Aorta (tissue), 5 donors: ENCODE results near the gene NDST3. TPM values are rescaled to one million over a fixed set of nuclear protein-coding genes. Genes with fewer than 3 reads are reported as not detected.

Experiments
- ATAC-seq: fragments of 200-7000 bp; cut with Tn5 transposase; one replicate; pipeline ENCODE4 v1.9.1; 2022; ENCODE audit warnings: moderate library complexity; ENCODE audit not compliant: low FRiP score
- DNase-seq, 2 donors: peaks; one replicate each; pipeline ENCODE4 v3.0.0-alpha.2; 2020
- H3K27ac ChIP-seq, 2 donors: one replicate each; pipeline ENCODE4 v1.5.1; 2013; ENCODE audit warnings: low read length in 2 of 2, mild to moderate bottlenecking in 2 of 2, moderate library complexity in 2 of 2, control low read depth in 1 of 2, inconsistent platforms in 1 of 2, low read depth in 1 of 2
- H3K27me3 ChIP-seq, 2 donors: one replicate each; pipeline ENCODE4 v1.6.1; 2013; ENCODE audit warnings: control low read depth in 1 of 2, low read length in 1 of 2, mild to moderate bottlenecking in 1 of 2, moderate library complexity in 1 of 2; ENCODE audit not compliant: insufficient read depth in 2 of 2, control insufficient read depth in 1 of 2
- H3K36me3 ChIP-seq, 2 donors: one replicate each; pipeline ENCODE4 v1.6.1; 2013; ENCODE audit warnings: control low read depth in 1 of 2, low read length in 1 of 2, mild to moderate bottlenecking in 1 of 2; ENCODE audit not compliant: insufficient read depth in 2 of 2, control insufficient read depth in 1 of 2
- H3K4me1 ChIP-seq, 2 donors: one replicate each; pipeline ENCODE4 v1.6.1; 2013; ENCODE audit warnings: low read length in 2 of 2, control low read depth in 1 of 2, mild to moderate bottlenecking in 1 of 2, moderate library complexity in 1 of 2; ENCODE audit not compliant: insufficient read depth in 2 of 2, control insufficient read depth in 1 of 2
- H3K4me3 ChIP-seq, 2 donors: one replicate each; pipeline ENCODE4 v1.5.1; 2013; ENCODE audit warnings: low read length in 2 of 2, control low read depth in 1 of 2, mild to moderate bottlenecking in 1 of 2
- H3K9me3 ChIP-seq: one replicate; pipeline ENCODE4 v1.6.1; 2013; ENCODE audit warnings: mild to moderate bottlenecking, low read length; ENCODE audit not compliant: control insufficient read depth
- WGBS, 2 donors: extraction: QIAGEN DNeasy Blood & Tissue Kit; methylation state at CpG; one replicate each; pipeline ENCODE4 v1.1.7; 2013; 5-methylcytosine and 5-hydroxymethylcytosine counted together
- intact Hi-C, 2 donors: fragments of 100-400 bp; cut with DNase I; formaldehyde crosslinking; loops; one replicate each; pipeline versions ENCODE4 v1.14.2 to v1.15.0; 2022
- polyA plus RNA-seq, 2 donors: library from polyadenylated mRNA; stranded (reverse); fragments of 200-250 nt; gene quantifications; one replicate each; pipeline ENCODE4 v1.2.3, GENCODE V29; 2013
- total RNA-seq, 2 donors: library from RNA; stranded (reverse); fragmentation: NEBNext Ultra II Directional; extraction: Animal tissue kit (Norgen Biotek cat#: 25700); gene quantifications; one replicate each; pipeline ENCODE4 v1.2.1, GENCODE V29; 2021
- donor health status: healthy with polysubstance abuse.
- donor health status: Bipolar disorder and iron deficiency.
- donor health status: DM: no; HTN: no; CAD: no.
- donor health status: DM: no; HTN: no; CAD: no.
- donor health status: DM: yes; HTN: yes; CAD: no.

Gene NDST3
- total and polyA plus RNA-seq, 4 donors: not detected

DNA sequence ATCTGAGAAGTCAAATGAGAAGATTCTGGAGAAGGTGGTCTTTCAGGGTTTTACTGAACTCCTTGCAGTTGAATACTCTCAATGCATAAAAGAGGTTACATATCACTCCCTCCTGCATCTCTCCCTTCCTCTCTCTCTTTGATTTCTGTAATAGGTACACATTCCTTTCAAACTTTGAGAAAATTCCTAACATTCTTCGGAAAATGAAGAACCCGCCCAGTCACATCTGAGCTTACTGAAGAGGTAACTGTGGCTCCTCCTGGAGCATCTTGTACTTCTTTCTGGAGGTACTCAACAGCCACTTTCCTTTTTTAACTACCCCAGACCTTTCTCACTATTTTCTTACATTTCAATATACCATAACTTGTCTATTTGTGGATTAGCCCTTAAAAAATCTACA is 24.7 kb downstream of the NDST3 start:
- no peaks in the 10 kb centered on the region for H3K4me1 ChIP-seq
- ATAC-seq: no peak
- no peak for DNase-seq
- no peaks in the 10 kb centered on the region for H3K27me3 ChIP-seq
- no peak overlapping the region for H3K4me3 ChIP-seq
- H3K27ac ChIP-seq: no peak overlapping the region
- no peaks in the 10 kb centered on the region for H3K36me3 ChIP-seq
- 82 to 87% methylated on average over 2 of the region's 2 CpGs for WGBS, 2 donors
- no peaks in the 10 kb centered on the region for H3K9me3 ChIP-seq
- intact Hi-C loops: no loop called here

DNA sequence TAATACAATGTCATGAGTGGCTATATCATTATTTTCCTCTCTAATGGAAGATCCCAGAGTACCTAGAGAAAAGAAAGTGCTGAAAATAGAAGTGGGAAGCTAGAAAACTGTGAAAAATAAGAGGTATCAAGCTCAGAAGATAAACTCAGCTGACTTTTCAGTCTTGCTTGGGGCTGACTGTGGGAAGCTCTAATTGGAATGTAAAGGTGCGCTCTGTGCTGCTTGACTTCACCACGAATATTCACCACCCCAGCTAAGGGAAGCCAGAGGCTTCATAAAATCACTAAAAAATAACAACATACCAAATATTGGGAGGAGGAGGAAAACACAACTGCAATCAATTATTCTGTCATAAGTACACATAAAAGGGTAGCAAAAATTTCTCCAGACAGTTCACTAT is 25.1 kb downstream of the NDST3 start:
- ATAC-seq: no peak

DNA sequence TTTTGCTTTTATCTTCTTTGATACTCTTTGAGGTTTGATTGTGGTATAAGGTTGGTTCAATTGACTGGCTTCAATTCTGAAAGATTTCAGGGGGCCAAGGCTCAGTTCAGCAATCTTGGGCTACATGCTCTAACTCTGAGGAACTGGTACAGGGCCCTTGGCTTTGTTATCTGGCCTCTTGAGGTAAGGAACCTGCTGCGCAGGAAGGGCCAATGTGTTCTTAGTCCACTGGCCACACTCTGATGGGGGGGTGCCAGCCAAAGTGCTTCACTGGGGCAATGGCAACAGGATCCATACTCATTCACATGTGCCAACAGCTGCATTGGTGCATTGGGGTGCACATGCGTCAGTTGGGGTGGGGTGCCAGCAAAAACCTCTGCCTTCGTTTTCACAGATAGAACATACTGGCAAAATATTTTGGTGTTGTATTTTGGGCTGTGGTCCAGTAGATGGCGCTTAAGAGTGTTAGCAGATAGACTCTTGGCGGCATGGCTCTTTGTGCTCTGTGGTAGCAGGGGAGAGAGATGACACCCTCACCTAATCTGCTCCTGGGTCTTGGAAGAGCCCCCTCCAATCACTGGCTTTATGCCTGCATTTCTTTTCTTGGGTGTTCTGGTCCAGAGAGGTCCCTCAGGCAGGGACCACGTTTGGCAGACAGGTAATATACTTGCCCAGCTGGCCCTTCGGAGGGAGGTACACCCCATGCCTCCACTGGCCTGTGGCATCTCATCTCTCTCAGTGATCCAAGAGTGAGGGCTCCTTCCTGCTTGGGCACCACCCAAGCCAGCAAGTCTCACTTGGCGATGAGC is 42.9 kb downstream of the NDST3 start:
- H3K4me3 ChIP-seq: no peak overlapping the region
- H3K36me3 ChIP-seq: no peaks in the 10 kb centered on the region
- no peaks in the 10 kb centered on the region for H3K4me1 ChIP-seq
- H3K27me3 ChIP-seq: no peaks in the 10 kb centered on the region
- peak in 1 of 2 donors; percentile 57 for DNase-seq
- no peak for ATAC-seq
- WGBS, 2 donors: 57 to 66% methylated on average over 8 of the region's 8 CpGs
- intact Hi-C loops: no loop called here
- no peak overlapping the region for H3K27ac ChIP-seq
- H3K9me3 ChIP-seq: no peaks in the 10 kb centered on the region

More for the DNA sequence above, 25.1 kb downstream of the NDST3 start:
- no peaks in the 10 kb centered on the region for H3K27me3 ChIP-seq
- WGBS, 2 donors: 78% methylated on average over 2 of the region's 2 CpGs
- intact Hi-C loops: no loop called here
- H3K36me3 ChIP-seq: no peaks in the 10 kb centered on the region
- H3K4me3 ChIP-seq: no peak overlapping the region
- no peaks in the 10 kb centered on the region for H3K9me3 ChIP-seq
- no peak for DNase-seq
- no peak overlapping the region for H3K27ac ChIP-seq
- H3K4me1 ChIP-seq: no peaks in the 10 kb centered on the region

DNA sequence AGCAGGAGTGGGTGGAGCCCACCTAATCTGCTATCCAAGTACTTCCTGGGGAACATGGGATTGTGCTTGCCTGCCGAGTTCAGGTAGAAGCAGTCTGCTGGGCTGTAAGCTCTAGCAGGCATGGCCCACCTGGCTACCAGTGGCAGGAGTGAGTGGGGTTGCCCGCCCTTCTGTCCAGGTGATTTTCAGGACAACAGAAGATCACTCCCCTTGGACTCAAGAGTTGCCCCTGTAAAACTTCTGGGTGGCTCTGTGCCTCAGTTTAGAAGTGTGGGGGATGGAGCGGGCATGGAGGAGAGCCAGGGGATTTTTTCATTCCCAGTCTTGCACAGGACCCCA is 43.5 kb downstream of the NDST3 start:
- no peak for ATAC-seq
- Histone ChIP-seq H3K27me3 (no peaks in the 10 kb centered on the region), H3K4me1 (no peaks in the 10 kb centered on the region), H3K9me3 (no peaks in the 10 kb centered on the region), H3K36me3 (no peaks in the 10 kb centered on the region), H3K4me3 (no peak overlapping the region), H3K27ac (no peak overlapping the region)
- intact Hi-C loops: no loop called here
- no peak for DNase-seq
- WGBS, 2 donors: 90 to 91% methylated on average over 3 of the region's 3 CpGs

DNA sequence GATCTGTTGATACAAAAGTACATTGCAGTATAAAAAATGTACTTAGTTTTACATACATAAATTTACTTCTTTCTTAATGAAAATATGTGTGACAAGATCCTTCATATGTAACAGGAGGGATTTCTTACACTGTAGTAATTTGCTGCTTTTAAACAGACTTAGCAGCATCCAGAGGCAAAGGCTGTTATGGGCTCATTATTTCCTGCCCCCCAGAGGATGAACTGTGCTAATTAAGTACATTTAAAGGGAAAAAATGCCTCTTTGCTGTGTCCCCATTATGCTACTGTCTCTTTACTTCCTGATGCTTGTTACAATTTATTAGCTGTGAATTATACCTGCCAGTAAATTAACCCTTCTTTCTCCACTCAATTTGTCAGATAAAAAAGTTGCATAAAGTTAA is 47.1 kb downstream of the NDST3 start:
- DNase-seq: no peak
- Histone ChIP-seq H3K36me3 (no peaks in the 10 kb centered on the region), H3K9me3 (no peaks in the 10 kb centered on the region), H3K27me3 (no peaks in the 10 kb centered on the region), H3K4me3 (no peak overlapping the region), H3K4me1 (no peaks in the 10 kb centered on the region), H3K27ac (no peak overlapping the region)
- intact Hi-C loops: no loop called here
- no peak for ATAC-seq

DNA sequence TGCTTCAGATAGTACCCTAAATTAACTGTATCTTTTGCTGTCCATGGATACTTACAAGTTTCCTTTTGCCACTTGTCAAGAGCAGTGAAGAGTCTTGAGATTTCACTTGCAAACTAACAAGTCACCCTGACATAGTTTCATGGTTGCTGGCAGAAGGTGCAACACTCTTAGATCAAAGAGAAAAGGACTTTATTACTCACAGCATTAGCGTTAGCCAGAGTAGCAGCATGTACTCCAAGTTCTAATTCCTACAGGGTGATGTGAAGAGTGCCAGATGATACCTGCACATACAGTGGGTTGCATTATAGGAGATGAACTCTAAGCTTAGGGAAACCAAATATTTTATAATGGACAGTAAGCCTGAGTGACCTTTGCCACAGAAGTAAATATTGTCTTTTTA is 47.9 kb downstream of the NDST3 start:
- Histone ChIP-seq H3K4me3 (no peak overlapping the region), H3K9me3 (no peaks in the 10 kb centered on the region), H3K27ac (no peak overlapping the region), H3K36me3 (no peaks in the 10 kb centered on the region), H3K4me1 (no peaks in the 10 kb centered on the region), H3K27me3 (no peaks in the 10 kb centered on the region)
- intact Hi-C loops: no loop called here
- DNase-seq (no peak), ATAC-seq (no peak)
- 61% methylated on average over 1 of the region's 1 CpG for WGBS, 2 donors

DNA sequence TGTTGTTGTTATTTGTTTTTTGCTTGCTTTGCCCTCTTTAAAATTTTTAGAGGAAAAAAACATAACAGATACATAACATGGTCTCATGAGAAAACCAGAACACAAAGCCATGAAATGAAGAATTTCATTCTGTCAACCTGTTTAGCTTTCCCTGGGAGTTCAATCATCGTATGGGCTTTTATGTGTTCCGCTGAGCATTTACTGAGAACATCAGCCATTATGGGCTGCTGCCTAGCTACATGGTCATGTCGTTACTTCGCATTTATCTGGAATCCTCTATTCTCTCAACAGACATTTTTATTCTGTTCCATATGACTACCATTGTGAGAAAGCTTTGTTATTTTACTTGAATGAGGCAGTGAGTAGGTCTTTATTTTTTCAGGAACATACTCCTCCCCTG is 51.4 kb downstream of the NDST3 start:
- Histone ChIP-seq H3K36me3 (no peaks in the 10 kb centered on the region), H3K27me3 (no peaks in the 10 kb centered on the region), H3K27ac (no peak overlapping the region), H3K4me1 (peaks cover 0 to 1% of the 10 kb centered on the region in 2 donors), H3K4me3 (no peak overlapping the region), H3K9me3 (no peaks in the 10 kb centered on the region)
- ATAC-seq (no peak), DNase-seq (no peak)
- intact Hi-C loops: no loop called here
- WGBS, 2 donors: 85 to 88% methylated on average over 4 of the region's 4 CpGs

DNA sequence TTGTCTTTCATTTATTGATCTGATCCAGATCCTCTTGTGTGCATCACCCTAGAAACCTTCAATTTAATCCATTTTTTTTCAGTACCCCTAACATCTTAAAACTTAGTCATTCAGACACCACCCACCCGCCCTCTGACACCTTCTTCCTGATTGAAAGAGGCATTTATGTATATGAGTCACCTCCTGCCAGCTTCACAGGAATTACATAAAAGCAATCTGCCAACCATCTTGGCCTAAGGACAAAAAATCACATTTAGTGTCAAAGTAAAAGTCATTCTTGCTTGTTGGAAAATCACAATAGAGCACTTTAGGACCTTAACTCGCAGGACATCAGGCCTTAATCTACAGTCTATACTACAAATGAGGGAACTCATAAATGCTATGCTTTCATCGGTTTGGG is 52.1 kb downstream of the NDST3 start:
- DNase-seq (no peak), ATAC-seq (no peak)
- Histone ChIP-seq H3K9me3 (no peaks in the 10 kb centered on the region), H3K4me1 (peaks cover 0 to 1% of the 10 kb centered on the region in 2 donors), H3K27ac (no peak overlapping the region), H3K36me3 (no peaks in the 10 kb centered on the region), H3K27me3 (no peaks in the 10 kb centered on the region), H3K4me3 (no peak overlapping the region)
- 56 to 71% methylated on average over 3 of the region's 3 CpGs for WGBS, 2 donors
- intact Hi-C loops: no loop called here

DNA sequence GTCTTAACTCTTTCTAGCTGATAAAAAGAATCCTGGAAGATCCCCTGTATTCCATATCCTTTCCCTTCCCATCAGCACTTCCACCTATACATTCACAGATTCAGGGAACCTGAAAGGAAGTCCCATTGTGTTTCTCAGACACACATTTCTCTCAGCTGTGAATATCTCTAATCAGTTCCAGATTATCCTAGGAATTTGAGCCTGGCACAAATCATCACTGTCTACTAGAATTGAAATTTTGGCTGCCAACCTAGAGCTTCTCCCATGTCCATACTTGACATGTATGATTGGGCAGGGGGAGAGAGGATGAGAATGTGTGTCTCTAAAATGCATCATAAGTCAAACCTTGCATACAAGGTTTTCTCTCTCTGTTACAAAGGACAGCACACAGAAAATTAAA is 53.1 kb downstream of the NDST3 start:
- intact Hi-C loops: no loop called here
- no peaks in the 10 kb centered on the region for H3K9me3 ChIP-seq
- H3K4me3 ChIP-seq: no peak overlapping the region
- H3K36me3 ChIP-seq: no peaks in the 10 kb centered on the region
- ATAC-seq (no peak), DNase-seq (no peak)
- H3K27ac ChIP-seq: no peak overlapping the region
- no peaks in the 10 kb centered on the region for H3K27me3 ChIP-seq
- H3K4me1 ChIP-seq: peaks cover 0 to 1% of the 10 kb centered on the region in 2 donors
